ENCODE measurements around the gene CAPN11. TPM values are rescaled to one million over a fixed set of nuclear protein-coding genes. Genes with fewer than 3 reads are reported as not detected.
A peak's percentile ranks its signal among the peaks of the same experiment; 100 is the strongest.

Gene CAPN11
- total and polyA plus RNA-seq, 2 of the 4 experiments (the other 2 are of a cell fraction): not detected

DNA sequence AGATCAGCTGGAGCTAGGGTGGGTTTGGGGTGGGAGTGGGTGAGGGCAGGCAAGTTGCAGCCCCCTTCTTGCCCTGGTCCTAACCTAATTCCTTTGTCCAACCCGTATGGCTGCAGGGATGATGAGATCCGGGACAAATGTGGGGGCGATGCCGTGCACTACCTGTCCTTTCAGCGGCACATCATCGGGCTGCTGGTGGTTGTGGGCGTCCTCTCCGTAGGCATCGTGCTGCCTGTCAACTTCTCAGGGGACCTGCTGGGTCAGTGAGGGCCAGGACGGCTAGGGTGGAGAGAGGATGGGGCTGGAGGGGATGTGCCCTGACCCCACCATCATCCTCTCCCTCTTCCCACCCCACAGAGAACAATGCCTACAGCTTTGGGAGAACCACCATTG, 19.3 kb upstream of the CAPN11 start:
- Histone ChIP-seq H4K20me1 (ENCODE audit: insufficient read depth, low read length) (peaks cover 1% of the 10 kb centered on the region; the same call in 1 of the 2 replicates), H3K4me1 (ENCODE audit: control insufficient read depth, insufficient read depth, low read length) (no peaks in the 10 kb centered on the region), H2AK5ac (ENCODE audit: low read depth, low read length) (no peak overlapping the region), H3K9me1 (ENCODE audit: insufficient read depth, low read length) (0 out of 2 replicates have a peak, but pooled peaks cover 6% of the 10 kb centered on the region), H3K23ac (ENCODE audit: low read depth, low read length) (no peak overlapping the region), H4K5ac (ENCODE audit: low read depth, low read length) (no peak overlapping the region), H3K27ac (ENCODE audit: insufficient read depth, low read length) (no peak overlapping the region), H3K36me3 (ENCODE audit: control insufficient read depth, insufficient read depth, low read length) (peaks cover 59% of the 10 kb centered on the region), H3K18ac (ENCODE audit: low read depth, low read length) (no peak overlapping the region), H4K91ac (ENCODE audit: insufficient read depth, low read depth, low read length) (no peak overlapping the region), H2BK5ac (ENCODE audit: low read depth, low read length, poor library complexity, severe bottlenecking) (no peak overlapping the region), H2BK20ac (ENCODE audit: low read depth, low read length) (no peak overlapping the region), H2AK9ac (replicated peaks; ENCODE audit: low read depth, low read length, poor library complexity) (no peak overlapping the region), H3K4me2 (ENCODE audit: low read depth, low read length) (no peak overlapping the region), H3K14ac (replicated peaks; ENCODE audit: low read depth, low read length) (no peak overlapping the region), H3K56ac (ENCODE audit: extremely low read depth, insufficient read depth, low read length) (no peak overlapping the region), H2AFZ (replicated peaks; ENCODE audit: low read length, poor library complexity) (peak overlapping the region; percentile 11), H3K4me3 (ENCODE audit: insufficient read depth, low read depth, low read length) (no peak overlapping the region), H3K27me3 (ENCODE audit: control insufficient read depth, insufficient read depth, low read length) (no peaks in the 10 kb centered on the region), H2BK120ac (ENCODE audit: low read depth, low read length) (no peak overlapping the region), H2BK15ac (ENCODE audit: low read depth, low read length) (no peak overlapping the region), H3K79me1 (ENCODE audit: low read depth in 1 of 2, low read length in 2 of 2) (peaks cover 6 to 19% of the 10 kb centered on the region in 2 experiments; a peak in 3 of 4 replicates), H4K8ac (ENCODE audit: low read depth in 2 of 2, low read length in 2 of 2) (no peak overlapping the region), H3K9ac (ENCODE audit: low read depth, low read length) (no peak overlapping the region), H3K9me3 (ENCODE audit: control insufficient read depth, insufficient read depth, low read length) (no peaks in the 10 kb centered on the region), H3K4ac (ENCODE audit: low read depth, low read length) (no peak overlapping the region)
- ChIA-PET CTCF (no interaction called here), POLR2A (ENCODE audit: unreplicated experiment) (no interaction called here)
- no peak for TF ChIP-seq USF2 (IDR thresholded peaks at IDR 0.05; ENCODE audit: low read depth, low read length)
- BruUV-seq (replicated peaks): no TSS peak
- 92% methylated on average over 6 of the region's 10 CpGs; no CpG with 5 or more reads in 1 of the 2 experiments for WGBS, 2 experiments (ENCODE audit: extremely low coverage in 2 of 2, insufficient read length in 1 of 2)
- intact Hi-C loops (cut with micrococcal nuclease): no loop called here
- DNase-seq: no peak
- no peak for ATAC-seq (ENCODE audit: low read depth)
- in situ Hi-C loops (cut with MboI; ENCODE audit: low sequenced_read_pairs): no loop called here
- dilution Hi-C loops (cut with HindIII; ENCODE audit: low sequenced_read_pairs, unreplicated experiment): no loop called here
